Activated T-cell treated with anti-CD3 and anti-CD28 coated beads for 4 hours (primary cell): ENCODE results near the gene SPNS3.

Source experiments
- DNase-seq: peaks from one replicate; pipeline ENCODE4 v3.0.0-alpha.2; 2020

The SPNS3 gene

DNA sequence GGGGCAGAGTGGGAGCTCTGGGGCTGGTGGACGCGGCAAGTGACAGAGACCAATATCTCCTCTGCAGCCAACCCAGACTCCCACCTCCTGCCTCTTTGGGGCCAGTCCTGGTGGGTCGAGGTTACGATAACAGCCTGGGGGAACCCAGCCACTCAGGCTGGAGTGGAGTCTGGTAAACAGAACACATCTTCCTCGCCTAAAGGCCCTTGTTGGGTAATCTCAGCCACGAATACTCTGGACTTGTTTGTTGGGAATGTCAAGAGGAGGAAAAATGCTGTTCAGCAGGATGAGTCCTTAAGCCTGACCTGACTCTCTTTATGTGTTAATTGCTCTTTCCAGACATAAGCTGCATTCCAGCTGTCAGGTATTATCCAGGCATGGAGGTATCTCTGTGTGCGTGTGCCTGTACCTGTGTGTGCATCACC lies 56.9 kb downstream of the SPNS3 start:
- no peak for DNase-seq

DNA sequence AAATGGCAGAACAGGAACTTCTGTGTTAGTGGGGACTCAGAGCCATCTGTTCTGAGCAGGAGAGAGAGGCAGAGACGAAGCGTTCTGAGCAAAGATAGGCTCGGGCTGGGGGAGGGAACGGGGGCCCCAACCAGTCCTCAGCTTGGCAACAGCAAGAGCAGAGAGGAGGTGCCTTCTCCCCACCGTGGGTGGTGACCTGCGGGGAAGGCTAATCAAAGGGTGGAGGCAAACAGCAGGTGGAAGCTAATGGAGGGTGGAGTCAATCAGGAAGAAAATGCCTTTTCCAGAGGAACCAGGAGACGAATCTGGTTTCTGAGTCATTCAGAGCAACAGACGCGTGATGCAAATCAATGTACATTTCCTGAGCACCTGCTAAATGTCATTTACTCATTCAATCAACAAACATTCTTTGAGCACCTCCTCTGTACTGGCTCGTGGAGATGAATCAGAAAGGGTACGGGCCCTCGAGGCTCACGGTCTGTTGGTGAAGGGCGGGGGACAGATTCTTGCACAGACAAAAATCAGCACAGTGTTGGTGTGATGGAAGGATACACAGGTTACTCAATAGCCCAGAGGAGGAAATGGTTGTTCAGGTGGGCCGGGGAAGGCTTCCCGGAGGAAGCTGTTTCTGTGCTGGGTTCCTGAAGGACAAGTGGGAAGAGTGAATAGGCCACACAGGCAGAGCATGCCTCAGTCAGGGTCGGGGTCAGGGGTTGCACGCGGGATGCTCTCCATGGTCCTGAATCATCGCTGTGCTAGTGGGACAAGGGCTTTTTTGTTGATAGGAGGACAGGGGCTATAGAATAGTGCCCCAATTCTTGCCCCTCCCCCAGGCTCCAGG lies 59.2 kb downstream of the SPNS3 start:
- no peak for DNase-seq

GRCh38 chr17:4497101-4497824 lies 63.5 kb downstream of the SPNS3 start:
- DNase-seq: no peak

GRCh38 chr17:4498461-4499397 lies 65.0 kb downstream of the SPNS3 start, which contains the start of gene SPNS2:
Gene SPNS2, plus strand, starts transcription at chr17:4498881. Its CDS starts 167 bp downstream, at chr17:4499048.
- DNase-seq: peak; percentile 40

- no peak for DNase-seq
These were observed 65.9 kb downstream of the SPNS3 start for GRCh38 chr17:4499431-4500190.

DNA sequence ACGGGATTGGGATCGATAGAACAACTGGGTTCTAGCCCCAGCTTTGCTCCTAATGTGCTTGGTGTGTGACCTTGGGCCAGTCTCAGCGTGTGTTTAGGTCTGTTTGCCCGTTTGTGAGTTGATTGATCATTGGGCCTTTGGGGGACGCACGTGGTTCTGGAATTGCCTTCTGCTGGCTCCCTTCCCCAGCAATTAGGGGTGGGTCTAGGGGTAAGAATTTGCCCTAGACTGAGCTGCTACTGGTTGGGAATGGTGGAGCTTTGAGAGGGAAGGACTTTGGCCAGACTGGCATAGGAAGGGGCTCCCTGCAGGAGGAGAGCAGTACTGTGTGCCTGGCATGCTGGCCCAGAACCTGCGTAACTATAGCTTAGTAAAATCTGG lies 66.4 kb downstream of the SPNS3 start:
- no peak for DNase-seq

- no peak for DNase-seq
These were observed 67.7 kb downstream of the SPNS3 start for GRCh38 chr17:4501295-4501949.

DNA sequence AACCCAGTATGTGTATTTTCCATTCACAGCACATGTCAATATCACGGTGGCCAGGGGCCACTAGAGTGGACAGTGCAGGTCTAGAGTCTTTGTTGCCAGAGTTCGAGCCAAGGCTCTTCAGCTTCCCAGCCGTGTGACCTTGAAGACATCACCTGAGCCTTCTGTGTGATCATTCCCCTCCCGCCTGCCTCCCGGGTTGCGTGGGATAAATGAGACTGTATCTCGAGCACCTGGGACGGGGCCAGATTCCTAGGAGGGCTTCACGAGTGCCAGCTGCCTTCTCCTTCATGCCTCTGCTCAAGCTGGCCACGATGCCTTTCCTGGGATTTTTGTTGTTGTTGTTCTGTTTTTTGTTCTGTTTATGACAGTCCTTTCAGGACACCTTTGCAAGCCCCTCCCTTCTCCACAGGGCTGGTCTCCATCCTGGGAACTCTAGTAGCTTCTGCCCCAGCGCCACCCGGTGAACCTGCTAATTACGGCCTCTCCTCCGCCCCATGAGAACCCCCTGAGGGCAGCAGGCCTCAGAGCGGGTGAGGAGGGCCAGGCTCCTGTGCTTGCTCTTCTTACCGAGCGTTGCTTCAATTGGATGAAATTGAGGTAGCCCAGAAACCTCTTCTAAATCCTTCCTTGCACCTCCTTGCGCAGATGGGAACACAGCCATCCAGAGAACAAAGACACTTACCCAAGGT lies 68.9 kb downstream of the SPNS3 start:
- no peak for DNase-seq

- DNase-seq: no peak
These were observed 69.7 kb downstream of the SPNS3 start for GRCh38 chr17:4503283-4504025.

- DNase-seq: no peak
These were observed 70.4 kb downstream of the SPNS3 start for GRCh38 chr17:4504188-4504587.

GRCh38 chr17:4505187-4505586 lies 71.4 kb downstream of the SPNS3 start:
- no peak for DNase-seq

DNA sequence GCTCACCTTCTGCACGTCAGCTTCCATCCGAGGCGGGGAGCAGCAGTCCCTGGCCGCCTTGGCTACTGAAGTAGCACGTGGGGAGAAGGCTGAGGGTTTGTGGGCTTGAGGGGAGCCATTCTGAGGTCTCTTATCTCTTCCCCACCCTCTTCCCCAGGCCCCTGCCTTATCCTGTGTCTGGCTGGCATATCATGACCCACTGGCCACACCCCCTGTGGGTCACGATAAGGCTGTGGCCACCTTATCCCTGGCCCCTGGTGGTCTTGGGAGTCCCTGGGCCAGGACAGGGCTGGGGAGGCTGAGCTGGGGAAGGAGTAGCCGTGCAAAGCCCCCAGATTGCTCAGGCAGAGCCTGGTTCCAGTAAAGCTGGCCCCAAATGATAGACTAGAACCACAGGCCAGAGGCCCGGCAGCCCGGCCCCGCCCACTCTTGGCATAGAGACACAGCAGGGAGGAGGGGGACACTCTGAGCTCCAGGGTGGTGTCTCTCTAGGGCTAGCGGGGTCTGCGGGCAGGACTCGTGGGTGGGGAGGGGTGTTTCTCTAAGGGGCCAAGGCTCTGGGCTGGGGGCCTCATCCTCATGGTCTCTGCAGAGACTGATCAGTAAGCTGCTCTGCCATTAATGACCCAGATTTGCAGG lies 72.6 kb downstream of the SPNS3 start:
- DNase-seq: no peak

DNA sequence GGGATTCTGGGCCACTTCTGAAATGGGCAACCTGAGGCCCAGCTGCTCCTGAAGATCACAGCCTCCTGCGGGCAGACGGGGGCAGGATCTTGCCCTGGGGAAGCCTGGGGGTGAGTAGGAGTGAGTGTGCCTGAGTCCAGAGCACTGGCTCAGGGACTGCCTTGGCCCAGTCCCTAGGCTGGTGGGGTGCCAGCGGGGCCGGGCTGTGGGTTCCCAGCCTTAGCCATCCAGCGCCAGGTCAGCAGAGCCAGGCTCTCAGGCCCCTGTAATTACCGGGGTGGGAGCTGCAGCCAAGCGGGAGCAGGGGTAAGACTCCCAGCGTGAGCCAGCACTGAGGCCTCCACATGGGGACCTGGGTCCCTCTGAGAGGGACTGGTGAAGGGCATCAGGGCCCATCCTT lies 73.2 kb downstream of the SPNS3 start:
- no peak for DNase-seq

- DNase-seq: no peak
These were observed 73.8 kb downstream of the SPNS3 start for GRCh38 chr17:4507361-4508111.

GRCh38 chr17:4508207-4508606 lies 74.5 kb downstream of the SPNS3 start:
- DNase-seq: no peak

GRCh38 chr17:4509401-4509800 lies 75.7 kb downstream of the SPNS3 start:
- no peak for DNase-seq

DNA sequence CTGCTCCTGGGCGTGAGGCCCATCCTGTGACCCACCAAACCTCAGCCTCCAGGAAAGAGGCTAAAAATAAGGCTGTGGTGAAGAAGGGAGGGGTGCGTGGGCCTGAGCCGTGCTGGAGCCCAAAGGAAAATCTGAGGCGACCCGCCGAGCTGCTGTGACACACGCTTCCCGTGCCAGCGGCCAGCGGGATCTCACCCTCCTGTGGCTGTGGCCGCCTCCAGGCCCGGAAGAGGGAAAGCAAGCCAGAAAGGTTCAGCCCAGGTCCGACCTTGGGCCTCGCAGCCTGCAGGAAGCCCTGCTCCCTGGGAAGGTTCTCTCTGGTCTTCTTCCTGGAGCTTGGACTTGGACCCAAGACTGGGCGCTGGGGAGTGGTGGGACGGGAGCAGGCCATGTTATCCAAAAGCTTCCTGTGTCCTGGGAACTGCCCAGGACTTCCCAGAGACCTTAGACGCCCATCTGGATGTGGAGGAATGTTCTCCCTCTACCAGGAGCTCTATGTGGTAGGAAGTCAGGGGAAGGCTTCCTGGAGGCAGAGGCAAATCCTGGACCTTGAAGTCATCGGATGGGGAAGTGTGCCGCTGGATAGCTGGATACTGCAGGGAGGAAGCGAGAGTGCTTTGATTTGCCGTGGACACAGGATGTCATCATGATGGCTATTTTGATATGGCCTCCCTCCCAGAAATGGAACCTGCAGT lies 76.3 kb downstream of the SPNS3 start:
- DNase-seq: no peak

DNA sequence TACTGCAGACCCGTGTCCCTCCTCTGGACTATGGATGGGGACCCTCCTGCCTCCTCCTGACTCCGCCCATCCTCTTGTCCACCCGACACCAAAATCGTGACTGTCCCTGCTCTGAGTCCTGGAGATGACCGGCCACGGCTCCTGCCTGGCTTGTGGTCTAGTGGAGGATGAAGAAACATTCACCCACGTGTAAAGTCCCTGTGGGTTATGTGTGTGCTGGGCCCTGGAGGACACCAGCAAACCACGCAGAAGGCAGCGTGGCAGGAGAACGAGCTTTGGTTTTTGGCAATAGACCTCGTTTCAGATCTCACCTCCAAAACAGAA lies 76.8 kb downstream of the SPNS3 start:
- DNase-seq: no peak
